SH-SY5Y (cell line): ENCODE data around the gene SKOR1.
A peak's percentile ranks its signal among the peaks of the same experiment; 100 is the strongest.

Experiments
- GATA2 ChIP-seq: IDR thresholded peaks from 2 replicates; pipeline ENCODE4 v1.6.1; 2011; ENCODE audit warnings: mild to moderate bottlenecking, low read depth, low read length
- GATA3 ChIP-seq: IDR thresholded peaks from 2 replicates; pipeline ENCODE4 v1.6.1; 2011; ENCODE audit warnings: low read depth, mild to moderate bottlenecking, low read length, moderate library complexity

The SKOR1 gene

DNA sequence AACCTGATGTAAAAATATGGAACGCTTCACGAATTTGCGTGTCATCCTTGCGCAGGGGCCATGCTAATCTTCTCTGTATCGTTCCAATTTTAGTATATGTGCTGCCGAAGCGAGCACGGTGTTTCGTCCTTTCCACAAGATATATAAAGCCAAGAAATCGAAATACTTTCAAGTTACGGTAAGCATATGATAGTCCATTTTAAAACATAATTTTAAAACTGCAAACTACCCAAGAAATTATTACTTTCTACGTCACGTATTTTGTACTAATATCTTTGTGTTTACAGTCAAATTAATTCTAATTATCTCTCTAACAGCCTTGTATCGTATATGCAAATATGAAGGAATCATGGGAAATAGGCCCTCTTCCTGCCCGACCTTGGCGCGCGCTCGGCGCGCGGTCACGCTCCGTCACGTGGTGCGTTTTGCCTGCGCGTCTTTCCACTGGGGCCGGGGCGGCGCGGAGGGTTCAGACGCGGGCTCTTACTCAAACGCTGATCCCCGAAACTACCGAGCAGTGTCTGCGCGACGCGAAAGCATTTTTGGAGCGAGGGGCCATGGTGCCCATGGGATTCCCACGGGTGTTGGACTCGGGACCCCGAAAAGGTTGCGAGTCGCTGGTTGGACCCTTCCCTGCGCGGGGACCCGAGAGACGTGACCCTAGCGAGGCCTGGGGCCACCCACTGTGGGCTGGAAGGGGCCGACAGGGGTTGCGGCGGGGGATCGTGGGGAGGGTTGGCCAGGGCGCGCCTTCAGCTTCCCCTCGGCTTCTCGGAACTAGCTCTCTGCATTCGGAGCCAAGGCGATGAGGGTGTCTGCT is 14.8 kb downstream of the SKOR1 start, which contains the start of gene RNU6-1:
Gene RNU6-1 (minus strand): TSS at position 117 of the 820 bp plus-strand sequence.
- no peak for TF ChIP-seq GATA3

DNA sequence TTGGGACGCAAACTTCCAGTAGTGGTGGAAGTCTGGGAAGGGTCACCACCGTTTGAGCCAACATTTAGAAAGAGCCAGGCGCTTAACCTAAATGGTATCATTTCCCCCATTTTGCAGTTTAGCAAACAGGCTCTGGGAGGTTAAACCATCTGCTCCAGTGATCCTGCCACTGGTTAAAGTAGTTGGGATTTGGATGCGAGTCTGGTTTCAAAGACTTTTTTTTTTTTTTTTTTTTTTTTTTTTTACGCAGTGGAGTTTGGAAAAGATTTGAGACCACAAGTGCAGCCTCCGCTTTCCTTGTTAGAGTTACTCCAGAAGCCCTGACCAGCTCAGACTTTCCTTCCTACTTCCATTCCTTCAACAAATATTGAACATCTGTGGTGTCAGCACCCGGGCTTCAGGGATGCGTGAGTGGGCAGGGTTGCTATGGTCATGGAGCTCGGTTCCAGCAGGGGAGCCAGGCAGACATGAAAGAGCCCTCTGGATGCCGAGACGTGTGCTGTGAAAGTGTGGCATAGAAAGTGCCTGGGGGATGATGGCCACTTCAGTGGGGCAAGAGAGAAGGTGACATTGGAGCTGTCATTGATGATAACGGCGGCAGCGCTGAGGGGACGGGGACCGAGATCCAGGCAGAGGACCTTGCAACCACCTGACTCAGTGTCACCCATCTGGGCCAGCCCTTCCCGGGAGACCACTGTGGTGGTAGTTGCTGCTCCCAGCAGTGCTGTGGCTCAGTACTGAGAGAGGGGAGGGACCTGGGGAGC is 15.6 kb downstream of the SKOR1 start:
- TF ChIP-seq GATA2 (no peak), GATA3 (no peak)

DNA sequence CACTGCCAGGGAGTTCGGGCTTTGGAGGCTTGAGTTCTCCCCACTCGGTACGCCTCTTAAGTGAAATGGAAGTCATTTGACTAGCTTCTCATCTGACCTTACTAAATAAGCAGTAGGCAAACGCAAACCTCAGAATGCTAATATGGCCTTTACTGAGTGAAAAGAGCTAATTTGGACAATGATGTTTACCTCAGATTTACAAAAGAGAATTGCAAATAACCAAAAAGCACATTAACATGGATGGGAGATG is 16.1 kb downstream of the SKOR1 start:
- TF ChIP-seq GATA2 (no peak), GATA3 (no peak)

DNA sequence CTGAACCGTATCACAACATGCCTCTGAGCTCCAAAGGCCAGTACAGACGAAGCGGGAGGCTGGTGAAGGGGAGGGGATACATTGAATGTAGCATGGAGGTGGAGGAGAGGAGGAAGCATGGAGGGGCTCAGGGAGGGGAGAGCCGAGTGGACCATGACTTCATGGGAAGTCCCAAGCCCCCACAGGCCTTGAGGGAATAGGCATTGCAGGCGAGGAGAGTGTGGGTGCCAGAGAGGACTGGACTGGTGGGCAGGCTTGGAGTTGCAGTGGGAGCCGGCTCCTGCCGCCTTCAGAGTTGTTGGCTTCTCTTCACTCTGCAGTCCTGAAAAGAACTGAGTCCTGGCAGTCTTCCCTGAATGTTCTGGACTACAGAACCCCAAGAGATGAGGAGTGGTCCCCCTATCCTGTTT is 17.8 kb downstream of the SKOR1 start:
- TF ChIP-seq GATA3 = no peak
- TF ChIP-seq GATA2 = no peak

DNA sequence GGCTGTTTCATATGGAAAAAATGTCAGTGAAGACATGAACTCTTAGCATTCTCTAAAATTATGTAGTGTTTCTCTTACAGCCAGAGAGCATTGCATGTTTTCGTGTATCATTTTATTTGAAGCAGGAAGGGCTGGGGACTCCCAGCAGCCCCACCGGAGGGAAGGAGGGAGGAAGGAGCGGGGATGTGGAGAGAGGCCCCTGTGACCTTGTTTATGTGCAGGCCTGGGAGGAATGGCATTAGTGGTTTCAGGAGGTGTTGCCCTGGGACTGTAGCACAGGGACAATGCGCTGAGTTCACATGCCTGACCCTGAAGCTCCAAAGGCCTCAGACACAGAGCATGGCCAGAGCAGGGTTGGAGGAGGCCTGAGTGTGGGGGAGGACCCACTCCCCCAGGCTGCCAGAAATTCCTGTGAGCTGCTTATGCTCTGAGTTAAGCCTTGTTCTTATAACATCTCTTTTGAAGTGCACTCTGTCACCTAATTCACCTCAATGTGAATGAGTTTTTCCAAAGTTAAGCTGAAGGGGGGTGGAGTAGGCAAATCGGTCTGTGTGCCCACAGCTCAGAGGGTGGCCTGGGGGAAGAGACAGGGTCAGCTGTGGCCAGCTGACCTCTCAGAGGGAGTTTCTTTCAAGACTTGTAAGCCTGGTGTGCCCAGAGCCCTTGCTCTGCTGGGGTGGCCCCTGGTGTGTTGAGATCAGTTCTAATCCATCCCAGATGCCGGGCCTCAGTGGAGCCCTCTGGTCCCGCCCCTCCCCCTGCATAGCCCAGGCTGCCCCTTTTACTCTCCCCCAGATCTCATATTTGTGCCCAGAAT is 18.5 kb downstream of the SKOR1 start:
- TF ChIP-seq GATA3 = no peak
- TF ChIP-seq GATA2 = no peak

DNA sequence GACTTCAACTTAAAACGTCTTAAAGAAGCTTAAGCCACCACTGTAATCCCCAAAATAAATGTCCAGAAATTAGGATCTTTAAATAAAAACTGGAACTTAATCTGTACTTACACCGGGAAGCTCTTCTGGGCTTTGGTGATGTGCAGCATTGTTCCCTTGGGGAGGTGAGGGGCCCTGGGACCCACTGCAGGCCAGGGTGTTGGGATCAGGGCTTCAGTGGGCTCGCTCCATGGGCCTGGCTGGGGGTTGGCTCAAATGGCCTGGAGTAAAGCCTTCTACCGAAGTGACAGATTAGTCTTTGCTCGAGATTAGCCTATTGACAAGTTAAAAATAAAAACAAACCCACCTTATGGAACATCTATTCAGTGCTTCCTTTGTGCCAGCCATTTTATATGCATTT is 20.7 kb downstream of the SKOR1 start:
- TF ChIP-seq GATA3 (no peak), GATA2 (no peak)

DNA sequence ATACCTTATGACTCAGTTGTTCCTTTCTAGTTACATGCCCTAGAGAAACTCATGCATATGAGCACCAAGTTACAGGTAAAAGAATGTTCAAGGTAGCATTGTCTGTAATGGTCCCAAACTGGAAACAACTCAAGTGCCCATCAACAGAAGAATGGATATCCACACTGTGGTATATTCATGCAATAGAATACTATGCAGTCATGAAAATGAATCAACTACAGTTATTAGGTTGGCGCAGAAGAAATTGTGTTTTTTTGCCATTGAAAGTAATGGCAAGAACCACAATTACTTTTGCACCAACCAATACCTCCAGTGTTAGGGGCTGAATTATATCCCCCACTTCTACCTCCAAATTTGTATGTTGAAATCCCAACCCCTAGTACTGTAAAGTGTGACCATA is 24.2 kb downstream of the SKOR1 start:
- TF ChIP-seq GATA3 (no peak), GATA2 (no peak)

DNA sequence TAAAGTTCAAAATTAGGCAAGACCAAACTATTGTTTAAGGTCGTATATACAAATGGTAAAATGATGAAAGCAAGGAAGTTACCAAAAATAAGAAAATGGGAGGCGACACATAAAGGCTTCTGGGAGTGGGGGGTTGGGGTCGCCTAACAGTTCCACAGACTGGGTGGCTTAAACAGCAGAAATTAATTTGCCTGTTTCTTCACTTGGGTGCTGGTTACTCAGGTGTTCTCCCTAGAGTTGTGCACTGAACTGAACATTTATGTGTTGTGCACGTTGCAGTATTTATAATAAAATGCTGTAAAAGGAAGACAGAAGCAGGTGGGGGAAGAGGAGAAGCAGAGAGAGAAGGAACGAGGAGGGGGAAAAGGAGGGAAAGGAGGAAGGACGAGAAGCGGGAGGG is 25.0 kb downstream of the SKOR1 start:
- TF ChIP-seq GATA3 (no peak), GATA2 (no peak)

DNA sequence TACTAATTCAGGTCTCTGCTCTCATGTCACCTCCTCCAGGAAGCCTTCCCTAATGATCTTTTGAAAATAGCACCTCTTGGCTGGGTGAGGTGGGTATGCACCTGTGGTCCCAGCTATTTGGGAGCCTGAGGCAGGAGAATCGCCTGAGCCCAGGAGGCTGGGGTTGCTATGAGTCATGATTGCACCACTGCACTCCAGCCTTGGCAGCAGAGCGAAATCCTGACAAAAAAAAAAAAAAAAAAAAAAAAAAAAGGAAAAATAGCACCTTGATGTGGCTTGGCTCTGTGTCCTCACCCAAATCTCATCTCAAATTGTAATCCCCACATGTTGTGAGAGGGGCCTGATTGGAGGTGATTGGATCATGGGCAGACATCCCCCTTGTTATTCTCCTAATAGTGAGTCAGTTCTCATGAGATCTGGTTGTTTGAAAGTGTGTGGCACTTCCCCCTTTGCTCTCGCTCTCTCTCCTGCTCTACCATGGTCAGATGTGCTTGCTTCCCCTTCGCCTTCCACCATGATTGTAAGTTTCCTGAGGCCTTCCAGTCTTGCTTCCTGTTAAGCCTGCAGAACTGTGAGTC is 25.8 kb downstream of the SKOR1 start:
- no peak for TF ChIP-seq GATA2
- TF ChIP-seq GATA3 = no peak

DNA sequence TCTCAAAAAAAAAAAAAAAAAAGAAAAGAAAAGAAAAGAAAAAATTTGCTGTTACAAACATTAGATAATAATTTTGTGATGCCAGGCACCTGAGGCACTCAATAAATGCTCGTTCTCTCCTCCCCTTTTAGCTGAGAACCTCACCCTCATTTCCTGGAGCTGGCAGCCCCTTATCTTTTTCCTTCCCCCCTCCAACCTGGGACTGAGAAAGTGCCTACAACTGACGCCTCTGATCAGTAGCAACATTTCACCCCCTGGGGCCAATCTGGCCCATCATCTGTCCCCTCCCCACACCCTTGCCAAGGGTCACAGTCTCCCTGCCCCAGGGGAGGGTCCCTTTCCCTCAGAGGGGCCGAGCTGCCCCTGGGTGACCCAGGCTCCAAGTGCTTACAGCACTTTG is 27.1 kb downstream of the SKOR1 start:
- TF ChIP-seq GATA3 (no peak), GATA2 (no peak)

DNA sequence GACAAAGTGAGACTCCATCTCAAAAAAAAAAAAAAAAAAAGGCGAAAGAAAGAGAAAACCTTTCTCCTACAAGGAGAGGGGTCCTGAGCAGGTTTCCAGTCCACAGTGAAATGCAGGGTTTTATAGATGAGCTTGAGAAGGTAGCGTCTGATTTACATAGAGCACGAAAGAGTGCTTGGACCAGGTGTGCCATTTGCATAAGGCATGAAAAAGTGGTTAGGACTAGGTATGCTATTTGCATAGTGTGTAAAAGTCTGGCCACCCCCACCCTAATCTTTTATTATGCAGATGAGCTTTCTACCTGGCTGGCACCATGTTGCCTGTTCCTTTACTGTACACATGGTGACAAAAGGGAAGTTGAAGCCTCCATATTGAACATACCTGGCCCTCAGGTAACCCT is 28.1 kb downstream of the SKOR1 start:
- TF ChIP-seq GATA2 (no peak), GATA3 (no peak)

DNA sequence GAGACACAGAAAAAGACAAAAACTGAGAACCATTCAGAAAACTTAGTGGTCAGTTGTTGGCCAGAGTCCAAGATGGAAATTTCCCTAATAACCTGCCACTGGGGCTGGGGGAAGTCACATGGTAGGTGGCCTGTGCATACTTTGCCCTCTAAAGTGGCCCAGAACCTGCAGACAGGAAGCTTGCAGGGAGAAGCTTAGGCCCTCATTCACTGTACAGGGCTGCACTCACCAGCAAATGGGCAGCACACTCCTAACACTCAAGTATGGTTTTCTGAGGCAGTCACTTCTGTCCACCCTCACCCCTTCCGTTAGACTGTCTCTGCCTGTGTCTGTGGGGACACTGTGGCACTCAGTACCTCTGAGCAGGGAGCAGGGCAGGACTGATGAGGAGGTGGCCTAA is 29.0 kb downstream of the SKOR1 start:
- TF ChIP-seq GATA3 (no peak), GATA2 (no peak)

DNA sequence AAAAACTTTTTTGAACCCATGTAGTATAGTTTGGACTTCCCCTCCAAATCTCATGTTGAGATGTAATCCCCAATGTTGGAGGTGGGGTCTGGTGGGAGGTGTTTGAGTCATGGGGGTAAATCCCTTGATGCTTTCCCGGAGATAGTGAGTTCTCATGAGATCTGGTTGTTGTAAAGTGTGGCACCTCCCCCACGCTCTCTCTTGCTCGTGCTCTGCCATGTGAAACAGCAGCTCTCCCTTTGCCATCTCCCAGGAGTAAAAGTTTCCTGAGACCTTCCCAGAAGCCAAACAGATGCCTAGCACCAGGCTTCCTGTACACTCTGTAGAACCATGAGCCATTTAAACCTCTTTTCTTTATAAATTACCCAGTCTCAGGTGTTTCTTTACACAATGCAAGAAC is 30.5 kb downstream of the SKOR1 start:
- TF ChIP-seq GATA2 (no peak), GATA3 (no peak)

DNA sequence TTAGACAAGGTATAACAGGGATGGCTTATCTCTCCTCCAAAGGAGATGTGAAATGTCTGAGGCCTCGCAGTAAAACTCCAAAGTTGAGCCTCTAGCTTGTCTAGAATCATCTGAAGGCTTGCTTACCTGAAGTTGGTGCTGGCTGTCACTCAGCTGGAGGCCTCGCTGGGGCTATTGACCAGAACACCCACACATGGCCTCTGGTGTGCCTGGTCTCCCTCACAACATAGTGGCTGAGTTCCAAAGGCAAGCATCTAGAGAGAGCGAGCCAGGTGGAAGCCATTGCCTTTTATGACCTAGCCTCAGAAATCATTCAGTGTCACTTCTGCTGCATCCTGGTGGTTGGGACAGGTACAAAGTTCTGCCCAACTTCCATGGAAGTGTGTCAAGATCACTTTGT is 31.9 kb downstream of the SKOR1 start:
- TF ChIP-seq GATA3 = no peak
- TF ChIP-seq GATA2 = no peak

DNA sequence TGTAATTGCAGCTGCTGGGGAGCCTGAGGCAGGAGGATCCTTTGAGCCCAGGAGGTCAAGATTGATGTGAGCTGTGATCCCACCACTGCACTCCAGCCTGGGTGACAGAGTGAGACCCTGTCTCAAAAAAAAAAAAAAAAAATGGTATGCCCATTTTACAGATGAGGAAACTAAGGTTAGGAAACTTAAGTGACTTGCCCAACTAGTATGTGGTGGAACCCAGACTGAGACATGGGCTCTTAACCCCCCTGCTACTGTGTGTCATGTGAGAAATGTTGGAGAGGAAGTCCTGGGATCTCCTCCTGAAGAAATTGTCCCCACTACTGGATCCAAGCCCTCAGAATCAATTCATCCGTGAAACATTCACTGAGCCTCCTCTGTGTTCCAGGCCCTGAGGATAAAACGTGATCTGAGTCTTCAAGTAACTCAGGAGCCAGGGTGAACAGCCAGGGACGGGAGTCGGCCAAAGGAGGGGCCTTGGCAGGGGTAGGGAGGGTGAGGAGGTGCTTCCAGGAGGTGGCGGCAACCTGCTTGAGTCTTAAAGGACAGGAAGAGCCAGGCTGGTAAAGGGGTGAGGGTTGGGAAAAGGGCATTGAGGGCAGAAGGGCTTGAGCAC is 34.1 kb downstream of the SKOR1 start:
- no peak for TF ChIP-seq GATA2
- TF ChIP-seq GATA3 = no peak

DNA sequence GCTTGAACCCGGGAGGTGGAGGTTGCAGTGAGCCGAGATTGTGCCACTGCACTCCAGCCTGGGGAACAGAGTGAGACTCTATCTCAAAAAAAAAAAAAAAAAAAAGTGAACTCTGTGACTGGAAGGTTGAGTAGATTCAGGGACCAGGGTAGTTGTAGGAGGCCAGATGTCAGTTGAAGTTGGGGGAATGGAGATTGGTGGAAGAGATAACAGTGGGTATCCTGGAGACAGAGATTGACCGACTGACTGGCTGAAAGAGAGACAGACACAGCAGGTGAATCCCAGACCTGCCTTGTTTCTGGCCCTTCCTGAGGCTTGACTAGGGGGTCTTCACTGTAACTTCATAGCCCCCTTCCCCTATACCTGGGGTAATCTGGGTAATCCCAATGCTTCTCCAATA is 36.7 kb downstream of the SKOR1 start:
- TF ChIP-seq GATA3 (peak; percentile 40; the same call in 1 of the 2 replicates), GATA2 (peak; percentile 71)
